Measurements from ENCODE around the gene CYB5R4. TPM values are rescaled to one million over a fixed set of nuclear protein-coding genes. Genes with fewer than 3 reads are reported as not detected.

Gene CYB5R4
- total RNA-seq, 6 experiments from 2014 or later = 11.6 to 18.6 (median 16.2) TPM

DNA sequence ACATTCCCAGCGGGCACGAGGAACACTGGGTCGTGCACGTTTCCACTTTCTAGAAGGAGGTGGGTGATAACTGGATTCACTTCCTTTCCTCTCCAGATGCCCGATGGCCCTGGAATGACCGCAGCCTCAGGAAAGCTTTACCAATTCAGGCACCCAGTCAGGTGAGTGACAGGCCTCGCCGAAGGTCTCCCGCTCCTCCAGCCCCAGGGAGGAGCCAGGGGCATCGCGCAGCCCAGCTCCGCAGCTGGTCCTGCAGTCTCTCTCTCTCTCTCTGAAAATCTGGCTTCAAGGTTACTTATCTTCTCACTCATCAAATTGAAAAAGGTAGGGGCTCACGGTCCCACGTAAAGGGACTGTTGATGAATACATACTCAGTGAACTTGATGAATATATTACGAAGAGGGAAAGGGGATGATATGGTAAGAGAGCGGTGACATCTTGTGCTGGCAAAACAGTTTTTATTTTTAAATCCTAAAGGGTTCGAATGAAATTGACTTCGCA lies 5.4 kb upstream of the CYB5R4 start:
- no peak overlapping the region for H3K27ac Mint-ChIP-seq
- TF ChIP-seq, protein P1, sequence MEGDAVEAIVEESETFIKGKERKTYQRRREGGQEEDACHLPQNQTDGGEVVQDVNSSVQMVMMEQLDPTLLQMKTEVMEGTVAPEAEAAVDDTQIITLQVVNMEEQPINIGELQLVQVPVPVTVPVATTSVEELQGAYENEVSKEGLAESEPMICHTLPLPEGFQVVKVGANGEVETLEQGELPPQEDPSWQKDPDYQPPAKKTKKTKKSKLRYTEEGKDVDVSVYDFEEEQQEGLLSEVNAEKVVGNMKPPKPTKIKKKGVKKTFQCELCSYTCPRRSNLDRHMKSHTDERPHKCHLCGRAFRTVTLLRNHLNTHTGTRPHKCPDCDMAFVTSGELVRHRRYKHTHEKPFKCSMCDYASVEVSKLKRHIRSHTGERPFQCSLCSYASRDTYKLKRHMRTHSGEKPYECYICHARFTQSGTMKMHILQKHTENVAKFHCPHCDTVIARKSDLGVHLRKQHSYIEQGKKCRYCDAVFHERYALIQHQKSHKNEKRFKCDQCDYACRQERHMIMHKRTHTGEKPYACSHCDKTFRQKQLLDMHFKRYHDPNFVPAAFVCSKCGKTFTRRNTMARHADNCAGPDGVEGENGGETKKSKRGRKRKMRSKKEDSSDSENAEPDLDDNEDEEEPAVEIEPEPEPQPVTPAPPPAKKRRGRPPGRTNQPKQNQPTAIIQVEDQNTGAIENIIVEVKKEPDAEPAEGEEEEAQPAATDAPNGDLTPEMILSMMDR (IDR thresholded peaks at IDR 0.05) = no peak
- no peak for DNase-seq
- H3K9me3 Mint-ChIP-seq = no peaks in the 10 kb centered on the region
- no peaks in the 10 kb centered on the region for H3K36me3 Mint-ChIP-seq (ENCODE audit: low read depth)
- peaks cover 13% of the 10 kb centered on the region; the same call in 1 of the 2 replicates for H3K27me3 Mint-ChIP-seq (ENCODE audit: insufficient read depth)
- H3K4me1 Mint-ChIP-seq (ENCODE audit: low read depth) = peaks cover 2% of the 10 kb centered on the region
- H3K4me3 Mint-ChIP-seq = no peak overlapping the region

DNA sequence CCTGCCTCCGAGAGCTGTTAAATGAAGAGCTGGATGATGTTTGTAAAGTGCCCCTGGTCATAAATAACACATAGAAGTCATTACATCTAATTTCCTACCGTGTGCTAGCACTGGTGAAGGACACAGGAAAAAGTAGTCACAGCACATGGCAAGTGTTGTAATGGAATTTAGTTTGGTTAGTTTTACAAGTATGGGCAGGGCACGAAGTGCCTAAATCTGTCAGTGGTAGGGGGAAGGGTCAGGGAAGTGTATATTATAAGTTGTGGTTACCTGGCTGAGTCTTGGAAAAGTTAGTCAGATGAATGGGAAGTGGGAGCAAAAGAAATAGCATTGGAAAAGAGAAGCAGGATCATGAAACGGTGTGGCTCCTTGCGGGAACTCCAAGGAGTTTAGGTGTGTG lies 4.7 kb upstream of the CYB5R4 start:
- H3K4me1 Mint-ChIP-seq (ENCODE audit: low read depth) = peaks cover 6% of the 10 kb centered on the region
- H3K27ac Mint-ChIP-seq = no peak overlapping the region
- no peaks in the 10 kb centered on the region for H3K36me3 Mint-ChIP-seq (ENCODE audit: low read depth)
- H3K27me3 Mint-ChIP-seq (ENCODE audit: insufficient read depth) = peaks cover 13% of the 10 kb centered on the region; the same call in 1 of the 2 replicates
- DNase-seq = no peak
- H3K4me3 Mint-ChIP-seq = no peak overlapping the region
- TF ChIP-seq, protein P1 (IDR thresholded peaks at IDR 0.05) = no peak
- H3K9me3 Mint-ChIP-seq = no peaks in the 10 kb centered on the region

DNA sequence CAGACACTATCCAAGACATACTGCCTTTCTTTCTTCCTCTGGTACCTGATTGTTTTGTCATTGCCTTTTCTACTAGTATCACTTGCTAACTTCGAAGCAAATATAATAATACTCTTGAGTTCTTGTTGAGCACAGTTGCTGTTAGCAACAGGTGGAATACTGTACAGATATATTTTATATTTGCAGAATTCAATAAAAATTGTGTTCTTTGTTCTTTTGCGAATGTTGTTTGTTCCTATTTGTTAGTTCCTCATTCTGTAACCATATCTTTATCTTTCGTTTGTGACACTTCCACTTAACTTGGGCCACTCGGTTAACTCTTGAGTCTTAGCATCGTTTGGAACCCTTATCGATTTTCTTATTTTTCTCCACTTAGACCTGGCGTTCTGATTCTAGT lies 868 bp downstream of the CYB5R4 start:
- H3K9me3 Mint-ChIP-seq = no peaks in the 10 kb centered on the region
- H3K27me3 Mint-ChIP-seq (ENCODE audit: insufficient read depth) = no peaks in the 10 kb centered on the region
- peak overlapping the region; percentile 89 for H3K27ac Mint-ChIP-seq
- peaks cover 39% of the 10 kb centered on the region for H3K4me1 Mint-ChIP-seq (ENCODE audit: low read depth)
- no peak for DNase-seq
- H3K36me3 Mint-ChIP-seq (ENCODE audit: low read depth) = peaks cover 3% of the 10 kb centered on the region; the same call in 1 of the 2 replicates
- peak overlapping the region; percentile 98 for H3K4me3 Mint-ChIP-seq
- TF ChIP-seq, protein P1 (IDR thresholded peaks at IDR 0.05) = no peak

DNA sequence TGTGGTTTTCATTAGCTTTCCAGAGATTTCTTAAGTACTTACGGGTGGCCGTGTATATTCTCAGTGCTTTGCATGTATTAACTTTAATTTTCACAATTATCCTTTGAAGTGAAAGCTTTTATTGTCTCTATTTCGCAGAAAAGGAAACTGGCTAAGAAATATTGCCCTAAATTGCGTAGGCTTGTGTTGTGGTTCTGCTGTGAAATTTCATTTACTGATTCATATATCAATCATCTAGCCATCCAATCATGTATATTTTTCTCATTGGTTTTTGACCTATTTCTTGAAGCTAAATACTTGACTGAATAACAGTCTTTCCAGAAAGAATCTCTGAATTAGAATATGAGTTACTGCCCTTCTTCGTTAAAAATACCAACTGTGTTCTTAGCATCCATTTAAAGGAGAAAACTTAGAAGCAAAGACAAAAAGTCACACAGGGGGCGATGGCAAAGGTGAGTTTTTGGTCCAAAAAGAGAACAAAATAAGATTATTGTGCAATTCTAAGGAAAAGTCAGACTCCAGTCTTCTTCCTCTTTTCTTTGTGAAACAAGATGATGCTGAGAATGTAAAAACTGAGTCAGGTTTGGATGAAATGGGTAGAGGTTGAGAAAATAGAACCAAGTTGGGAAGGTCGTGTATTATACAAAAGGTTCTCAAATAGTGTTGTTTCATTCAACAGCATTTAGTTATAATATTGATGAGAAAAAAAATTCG lies 1.4 kb downstream of the CYB5R4 start:
- peaks cover 8% of the 10 kb centered on the region; the same call in 1 of the 2 replicates for H3K36me3 Mint-ChIP-seq (ENCODE audit: low read depth)
- no peaks in the 10 kb centered on the region for H3K27me3 Mint-ChIP-seq (ENCODE audit: insufficient read depth)
- peaks cover 39% of the 10 kb centered on the region for H3K4me1 Mint-ChIP-seq (ENCODE audit: low read depth)
- peak overlapping the region; percentile 98 for H3K4me3 Mint-ChIP-seq
- peak overlapping the region; percentile 89 for H3K27ac Mint-ChIP-seq
- H3K9me3 Mint-ChIP-seq = no peaks in the 10 kb centered on the region
- TF ChIP-seq, protein P1 (IDR thresholded peaks at IDR 0.05) = no peak
- no peak for DNase-seq

DNA sequence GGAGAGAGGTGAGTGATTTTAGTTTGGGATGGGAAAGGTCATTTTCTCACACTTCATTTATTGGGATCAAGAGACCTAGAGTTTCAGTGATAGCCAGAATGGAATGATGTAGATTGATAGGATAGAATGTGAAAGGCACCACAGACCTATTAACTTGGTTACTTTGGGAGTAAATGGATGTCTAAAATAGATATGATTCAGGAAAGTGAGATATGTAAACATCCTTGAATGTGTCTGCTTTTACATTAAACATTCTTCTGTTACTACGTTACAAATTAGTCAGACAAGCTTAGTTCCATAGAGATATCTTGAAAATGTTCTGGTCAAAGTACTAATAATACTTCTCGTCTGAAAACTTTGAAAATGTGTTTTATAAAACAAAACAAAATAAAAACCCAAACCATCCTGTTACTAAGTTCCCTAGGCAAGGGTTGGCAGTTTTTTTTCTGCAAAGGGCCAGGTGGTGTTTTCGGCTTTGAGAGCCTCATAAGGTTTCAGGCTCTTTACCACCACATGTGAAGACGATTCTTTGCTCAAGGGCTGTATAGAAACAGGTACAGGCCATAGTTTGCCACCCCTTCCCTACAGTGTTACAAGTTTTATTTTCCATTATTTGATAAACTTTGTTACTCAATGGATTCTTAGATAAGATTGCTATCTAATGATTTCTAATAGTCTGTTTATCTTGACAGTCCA lies 3.4 kb downstream of the CYB5R4 start:
- Mint-ChIP-seq H3K27ac (peak overlapping the region; percentile 31; the same call in 1 of the 2 replicates), H3K36me3 (ENCODE audit: low read depth) (peaks cover 12% of the 10 kb centered on the region; the same call in 1 of the 2 replicates), H3K27me3 (ENCODE audit: insufficient read depth) (no peaks in the 10 kb centered on the region), H3K9me3 (no peaks in the 10 kb centered on the region), H3K4me3 (peak overlapping the region; percentile 4; the same call in 1 of the 2 replicates), H3K4me1 (ENCODE audit: low read depth) (peaks cover 53% of the 10 kb centered on the region)
- TF ChIP-seq, protein P1 (IDR thresholded peaks at IDR 0.05) = no peak
- no peak for DNase-seq
